ENCODE measurements around the gene WNT5A. TPM values are rescaled to one million over a fixed set of nuclear protein-coding genes. Genes with fewer than 3 reads are reported as not detected.

The WNT5A gene
- total and polyA plus RNA-seq, 2 donors = 7.1 to 23.2 TPM

DNA sequence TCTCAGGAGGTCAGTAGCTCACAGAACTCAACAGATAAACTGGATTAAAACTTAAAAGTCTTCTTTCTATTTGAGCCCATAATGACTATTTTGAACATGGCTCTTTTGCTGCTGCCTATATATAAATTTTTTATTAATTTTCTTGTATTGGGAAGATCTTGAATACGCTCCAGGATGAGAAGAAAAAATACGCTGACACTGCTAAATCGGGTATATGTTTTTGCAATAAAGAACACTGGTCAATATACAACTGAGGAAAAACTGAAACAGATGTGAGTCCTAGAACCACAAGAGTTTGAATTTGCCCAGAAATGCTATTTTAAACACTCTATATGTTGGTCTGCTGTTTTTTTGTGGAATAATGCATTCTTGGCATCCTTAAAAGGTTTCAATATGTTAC, 20.6 kb downstream of the WNT5A start:
- Histone ChIP-seq H3K4me1 (ENCODE audit: insufficient read depth) (no peaks in the 10 kb centered on the region), H3K27ac (ENCODE audit: low read depth) (no peak overlapping the region), H3K4me3 (ENCODE audit: low read depth, low read length) (no peak overlapping the region), H3K36me3 (ENCODE audit: insufficient read depth) (no peaks in the 10 kb centered on the region)
- 87% methylated on average over 3 of the region's 3 CpGs for WGBS
- no peak for DNase-seq (ENCODE audit: extremely low spot score)

DNA sequence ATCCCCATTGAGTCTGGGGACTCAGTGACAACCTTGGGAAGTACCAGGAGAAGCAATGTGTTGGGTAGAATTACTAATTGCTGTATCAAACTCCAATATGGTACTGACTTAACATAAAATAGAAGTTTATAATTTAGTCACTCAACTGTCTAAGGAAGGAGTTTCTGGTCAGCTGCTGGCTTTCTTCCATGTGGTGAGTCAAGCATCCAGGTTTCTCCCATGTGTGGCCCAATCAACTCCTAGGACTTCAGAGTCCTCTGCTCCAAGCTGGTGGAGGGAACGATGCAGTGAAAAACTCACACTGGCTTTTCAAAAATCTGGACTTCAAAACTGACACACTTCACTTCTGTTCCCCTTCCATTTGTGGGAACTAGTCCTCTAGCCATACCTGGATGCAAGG, 25.2 kb downstream of the WNT5A start:
- Histone ChIP-seq H3K27ac (ENCODE audit: low read depth) (no peak overlapping the region), H3K36me3 (ENCODE audit: insufficient read depth) (no peaks in the 10 kb centered on the region), H3K4me1 (ENCODE audit: insufficient read depth) (no peaks in the 10 kb centered on the region), H3K4me3 (ENCODE audit: low read depth, low read length) (no peak overlapping the region)
- DNase-seq (ENCODE audit: extremely low spot score) = no peak
- 96% methylated on average over 1 of the region's 1 CpG for WGBS

DNA sequence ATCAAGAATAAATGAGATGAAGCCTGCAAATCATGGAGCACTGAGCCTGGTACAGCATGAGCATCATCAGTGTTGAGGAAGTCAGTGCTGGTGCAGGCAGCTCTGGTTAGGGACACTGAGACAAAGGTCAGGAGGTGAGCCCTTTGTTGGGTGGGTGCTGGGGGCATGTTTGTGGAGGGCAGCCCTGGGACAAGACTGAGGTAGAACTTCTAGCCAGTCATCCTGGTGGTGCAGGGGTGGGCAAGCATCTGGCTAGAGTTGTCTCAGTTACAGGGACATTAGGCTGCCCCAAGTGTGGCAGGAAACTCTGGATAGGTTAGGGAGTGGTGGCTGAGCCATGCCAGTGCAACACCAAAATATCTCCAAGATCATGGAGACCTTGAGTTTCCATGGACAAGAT, 27.3 kb downstream of the WNT5A start:
- Histone ChIP-seq H3K36me3 (ENCODE audit: insufficient read depth) (no peaks in the 10 kb centered on the region), H3K27ac (ENCODE audit: low read depth) (no peak overlapping the region), H3K4me1 (ENCODE audit: insufficient read depth) (no peaks in the 10 kb centered on the region), H3K4me3 (ENCODE audit: low read depth, low read length) (no peak overlapping the region)
- DNase-seq (ENCODE audit: extremely low spot score) = no peak

DNA sequence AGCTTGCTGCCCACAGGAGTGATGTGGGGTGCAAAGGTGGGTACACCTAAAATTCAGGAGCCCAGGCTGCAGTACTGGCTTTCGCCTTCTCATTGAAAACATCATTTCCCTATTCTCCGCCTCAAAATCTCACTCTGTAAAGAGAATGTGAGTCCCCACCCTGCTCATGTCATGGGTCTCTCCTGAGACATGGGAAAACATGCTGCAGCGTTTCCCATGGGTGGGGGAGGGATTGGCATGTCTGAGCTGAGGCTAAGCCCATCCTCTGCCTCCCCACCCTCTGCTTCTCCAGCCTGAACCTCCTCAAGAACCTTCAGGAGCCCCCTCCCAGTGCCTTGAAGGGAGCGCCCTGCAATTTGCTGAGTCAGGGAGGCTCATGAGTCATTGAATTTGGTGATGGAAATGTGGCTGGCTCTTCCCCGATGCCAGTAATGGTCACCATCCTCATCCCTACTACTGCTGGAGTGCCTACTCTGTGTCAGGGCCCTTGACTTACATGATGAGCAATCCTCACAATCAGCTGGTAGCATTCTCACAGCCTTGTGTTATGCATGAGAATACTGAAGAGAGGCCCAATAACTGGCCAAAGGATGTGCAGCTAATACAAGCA, 28.8 kb downstream of the WNT5A start:
- no peak for DNase-seq (ENCODE audit: extremely low spot score)
- 68% methylated on average over 5 of the region's 5 CpGs for WGBS
- H3K36me3 ChIP-seq (ENCODE audit: insufficient read depth) = no peaks in the 10 kb centered on the region
- no peak overlapping the region for H3K4me3 ChIP-seq (ENCODE audit: low read depth, low read length)
- H3K27ac ChIP-seq (ENCODE audit: low read depth) = no peak overlapping the region
- no peaks in the 10 kb centered on the region for H3K4me1 ChIP-seq (ENCODE audit: insufficient read depth)

DNA sequence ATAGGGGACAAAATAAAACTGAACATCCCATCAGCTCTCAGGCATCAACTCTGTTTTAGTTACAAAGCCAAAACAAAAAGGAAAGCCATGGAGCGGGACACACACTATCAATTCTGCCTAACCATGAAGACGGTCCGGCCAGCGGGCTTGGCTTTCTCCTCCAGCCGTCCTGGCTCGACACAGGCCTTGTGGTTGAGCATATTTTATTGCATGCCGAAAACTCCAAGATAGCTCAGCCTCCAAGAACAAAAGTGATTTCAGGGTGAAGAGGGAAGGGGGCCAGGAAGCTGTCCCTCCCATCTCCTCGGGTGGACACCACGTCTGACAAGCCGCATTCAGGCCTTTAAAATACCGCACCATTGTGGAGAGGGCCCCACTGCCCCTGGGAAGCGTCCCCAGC, 31.2 kb downstream of the WNT5A start:
- Histone ChIP-seq H3K27ac (ENCODE audit: low read depth) (no peak overlapping the region), H3K4me1 (ENCODE audit: insufficient read depth) (no peaks in the 10 kb centered on the region), H3K4me3 (ENCODE audit: low read depth, low read length) (no peak overlapping the region), H3K36me3 (ENCODE audit: insufficient read depth) (no peaks in the 10 kb centered on the region)
- DNase-seq (ENCODE audit: extremely low spot score) = no peak
- WGBS = 75% methylated on average over 12 of the region's 12 CpGs

DNA sequence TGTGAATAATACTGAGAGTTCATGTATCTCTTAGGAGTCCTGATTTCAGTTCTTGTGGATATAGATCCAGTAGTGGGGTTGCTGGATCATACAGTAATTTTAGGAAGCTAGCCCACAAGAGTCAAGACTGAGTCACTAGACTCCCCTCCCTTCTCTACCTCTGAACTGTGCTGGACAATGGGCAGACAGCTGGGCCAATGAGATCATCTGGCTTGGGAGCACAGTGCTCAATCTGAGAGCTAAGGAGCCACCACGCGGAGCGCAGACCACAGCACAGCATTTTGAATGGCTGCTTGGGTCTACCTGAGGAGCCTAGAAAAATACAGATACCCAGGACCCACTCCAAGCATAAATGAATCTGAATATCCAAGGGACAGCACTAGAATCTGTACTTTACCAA, 32.5 kb downstream of the WNT5A start:
- Histone ChIP-seq H3K36me3 (ENCODE audit: insufficient read depth) (no peaks in the 10 kb centered on the region), H3K27ac (ENCODE audit: low read depth) (no peak overlapping the region), H3K4me3 (ENCODE audit: low read depth, low read length) (no peak overlapping the region), H3K4me1 (ENCODE audit: insufficient read depth) (no peaks in the 10 kb centered on the region)
- 49% methylated on average over 3 of the region's 3 CpGs for WGBS
- no peak for DNase-seq (ENCODE audit: extremely low spot score)

DNA sequence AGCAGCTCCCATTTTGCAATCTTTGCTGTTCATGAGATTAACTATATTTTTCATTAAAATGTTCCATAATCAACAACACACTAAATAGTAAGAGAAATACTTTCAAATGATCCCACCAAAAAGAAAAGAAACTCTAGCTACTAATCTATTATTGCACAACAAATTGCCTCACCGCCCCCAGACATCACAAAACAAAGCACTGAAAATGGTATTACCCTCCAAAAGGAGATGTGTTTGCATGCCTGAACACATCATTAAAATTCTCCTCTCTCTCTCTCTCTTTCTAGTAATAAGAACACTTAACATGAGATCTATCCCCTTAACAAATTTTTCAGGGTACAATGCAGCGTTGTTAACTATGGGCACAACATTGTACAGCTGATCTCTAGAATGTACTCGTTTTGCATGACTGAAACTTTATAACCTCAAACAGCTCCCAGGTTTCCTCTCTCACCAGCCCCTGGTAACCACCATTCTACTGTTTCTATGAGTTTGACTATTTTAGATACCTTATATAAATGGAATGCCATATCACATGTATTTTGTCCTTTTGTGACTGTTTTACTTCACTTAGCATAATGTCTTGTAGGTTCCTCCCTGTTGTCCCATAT, 33.1 kb downstream of the WNT5A start:
- no peaks in the 10 kb centered on the region for H3K36me3 ChIP-seq (ENCODE audit: insufficient read depth)

DNA sequence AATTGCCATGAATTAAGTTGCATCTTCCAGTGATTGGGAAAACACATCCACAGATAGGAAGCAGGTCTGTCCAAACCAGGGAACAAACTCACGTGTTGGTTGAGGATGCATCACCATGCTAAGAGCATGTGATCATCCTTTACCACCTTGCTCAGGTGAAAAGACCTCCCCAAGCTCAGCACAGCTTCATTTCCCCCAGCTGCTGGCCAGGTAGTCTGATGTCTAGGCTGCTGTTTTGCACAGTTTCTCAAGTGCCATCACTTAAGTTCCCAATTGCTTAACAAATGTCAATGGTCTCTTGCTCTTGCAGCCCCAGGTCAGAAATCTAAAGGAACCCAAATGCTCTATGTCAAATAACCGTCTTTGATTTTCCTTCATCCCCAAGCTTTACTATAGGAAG, 34.2 kb downstream of the WNT5A start:
- no peak overlapping the region for H3K27ac ChIP-seq (ENCODE audit: low read depth)
- H3K4me3 ChIP-seq (ENCODE audit: low read depth, low read length) = no peak overlapping the region
- WGBS = 78% methylated on average over 2 of the region's 2 CpGs
- H3K4me1 ChIP-seq (ENCODE audit: insufficient read depth) = no peaks in the 10 kb centered on the region
- no peak for DNase-seq (ENCODE audit: extremely low spot score)
- H3K36me3 ChIP-seq (ENCODE audit: insufficient read depth) = no peaks in the 10 kb centered on the region

More for the DNA sequence above, 33.1 kb downstream of the WNT5A start:
- no peaks in the 10 kb centered on the region for H3K4me1 ChIP-seq (ENCODE audit: insufficient read depth)
- H3K27ac ChIP-seq (ENCODE audit: low read depth) = no peak overlapping the region
- WGBS = 71% methylated on average over 3 of the region's 3 CpGs
- H3K4me3 ChIP-seq (ENCODE audit: low read depth, low read length) = no peak overlapping the region
- DNase-seq (ENCODE audit: extremely low spot score) = no peak

DNA sequence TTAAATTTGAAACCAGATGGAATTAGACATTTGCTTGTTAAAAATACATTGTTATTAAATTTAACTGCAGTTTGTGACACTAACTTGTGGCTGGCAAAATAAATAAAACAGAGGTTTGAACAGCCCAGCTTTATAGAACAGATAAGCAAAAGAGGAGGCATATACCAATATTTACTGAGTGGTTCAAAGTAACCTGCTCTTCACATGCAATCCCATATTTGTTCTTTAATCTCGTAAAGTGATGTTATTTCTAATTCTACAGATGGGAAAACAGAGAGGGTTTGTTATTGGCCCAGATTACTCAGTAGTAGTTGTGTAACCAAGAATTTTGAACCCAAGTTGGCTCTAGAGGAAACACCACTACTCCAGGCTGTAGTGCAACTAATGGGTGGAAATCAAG, 37.6 kb downstream of the WNT5A start:
- WGBS = 67% methylated on average over 1 of the region's 1 CpG
- Histone ChIP-seq H3K4me1 (ENCODE audit: insufficient read depth) (no peaks in the 10 kb centered on the region), H3K4me3 (ENCODE audit: low read depth, low read length) (no peak overlapping the region), H3K36me3 (ENCODE audit: insufficient read depth) (no peaks in the 10 kb centered on the region), H3K27ac (ENCODE audit: low read depth) (no peak overlapping the region)
- no peak for DNase-seq (ENCODE audit: extremely low spot score)

DNA sequence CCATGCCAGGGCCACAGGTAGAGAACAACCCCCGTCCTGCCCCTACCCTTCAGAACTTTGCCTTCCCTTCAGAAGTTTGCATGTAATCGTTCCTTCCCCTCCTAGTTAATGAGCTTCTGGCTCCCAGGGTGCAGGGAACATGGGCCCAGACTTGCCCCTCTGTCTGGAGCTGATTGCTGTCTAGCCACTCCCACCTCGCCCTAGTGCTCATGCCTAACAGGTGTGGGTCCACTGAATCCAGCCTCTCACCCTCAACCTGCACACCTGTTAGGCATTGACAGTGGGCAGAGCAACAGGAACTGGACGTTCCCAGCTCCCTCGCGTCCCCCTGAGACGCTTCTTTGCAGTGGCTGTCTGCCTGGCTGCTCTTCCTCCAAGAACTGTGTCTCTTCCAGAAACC, 40.3 kb downstream of the WNT5A start:
- H3K4me1 ChIP-seq (ENCODE audit: insufficient read depth) = no peaks in the 10 kb centered on the region
- no peak overlapping the region for H3K4me3 ChIP-seq (ENCODE audit: low read depth, low read length)
- no peak overlapping the region for H3K27ac ChIP-seq (ENCODE audit: low read depth)
- 60% methylated on average over 7 of the region's 7 CpGs for WGBS
- no peak for DNase-seq (ENCODE audit: extremely low spot score)
- no peaks in the 10 kb centered on the region for H3K36me3 ChIP-seq (ENCODE audit: insufficient read depth)

DNA sequence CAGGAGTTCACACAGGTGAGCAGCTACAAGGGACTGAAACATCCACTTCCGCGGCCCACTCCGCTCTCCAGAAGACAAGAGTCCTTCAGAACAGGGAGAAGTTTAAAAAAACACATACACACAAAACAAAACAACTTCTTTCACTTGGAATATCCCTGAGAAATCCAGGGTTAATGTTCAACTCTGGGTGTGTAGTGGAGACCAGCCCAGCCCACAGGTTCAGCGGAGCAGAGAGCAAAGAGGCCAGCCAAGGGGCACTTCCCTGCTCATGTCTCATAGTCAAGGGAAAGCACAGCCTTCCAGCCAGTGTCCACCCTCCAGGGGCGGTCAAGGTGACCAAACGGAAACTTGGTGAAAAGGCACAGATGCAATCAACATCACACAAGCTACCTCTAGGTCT, 41.6 kb downstream of the WNT5A start:
- Histone ChIP-seq H3K27ac (ENCODE audit: low read depth) (no peak overlapping the region), H3K4me3 (ENCODE audit: low read depth, low read length) (no peak overlapping the region), H3K36me3 (ENCODE audit: insufficient read depth) (no peaks in the 10 kb centered on the region), H3K4me1 (ENCODE audit: insufficient read depth) (no peaks in the 10 kb centered on the region)
- WGBS = 77% methylated on average over 6 of the region's 6 CpGs
- DNase-seq (ENCODE audit: extremely low spot score) = no peak

DNA sequence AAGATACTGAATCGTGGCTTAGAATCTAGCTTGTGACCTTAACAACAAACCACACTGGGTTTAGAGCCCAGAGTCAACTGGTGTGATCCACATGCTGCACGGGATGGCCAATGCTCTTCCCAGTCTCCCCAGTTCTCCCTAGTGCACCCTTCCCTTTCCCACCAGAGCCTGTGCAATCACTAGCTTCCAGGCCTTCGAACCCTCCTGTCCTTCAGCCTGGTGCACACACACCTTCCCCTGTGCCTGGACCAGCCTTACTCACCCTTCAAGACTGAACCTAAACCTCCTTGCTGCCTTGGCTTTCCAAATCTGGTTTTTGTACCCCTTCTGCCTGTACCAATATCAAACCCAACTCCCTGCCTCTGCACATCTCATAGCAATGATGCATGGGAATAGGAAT, 43.8 kb downstream of the WNT5A start:
- Histone ChIP-seq H3K27ac (ENCODE audit: low read depth) (no peak overlapping the region), H3K4me3 (ENCODE audit: low read depth, low read length) (no peak overlapping the region), H3K36me3 (ENCODE audit: insufficient read depth) (no peaks in the 10 kb centered on the region), H3K4me1 (ENCODE audit: insufficient read depth) (no peaks in the 10 kb centered on the region)
- DNase-seq (ENCODE audit: extremely low spot score) = no peak
- WGBS = 86% methylated on average over 3 of the region's 3 CpGs

DNA sequence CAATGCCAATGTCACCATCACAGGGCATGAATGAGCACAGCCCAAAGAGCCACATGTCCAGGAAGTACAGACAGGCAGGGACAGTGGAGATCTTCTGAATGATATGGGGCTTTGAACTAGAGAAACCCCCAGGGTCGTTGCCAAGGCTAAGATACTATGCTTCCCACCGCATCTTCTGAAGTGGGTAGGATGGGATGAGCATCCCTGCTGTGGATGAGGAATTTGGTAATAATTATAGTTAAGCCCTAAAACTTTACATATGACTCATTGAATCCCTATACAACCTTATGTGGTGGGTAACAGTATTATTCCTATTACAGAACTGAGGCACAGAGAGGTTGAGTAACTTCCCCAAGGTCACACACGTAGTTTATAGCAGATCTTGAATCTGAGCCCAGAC, 44.2 kb downstream of the WNT5A start:
- no peak for DNase-seq (ENCODE audit: extremely low spot score)
- H3K4me3 ChIP-seq (ENCODE audit: low read depth, low read length) = no peak overlapping the region
- 71% methylated on average over 3 of the region's 3 CpGs for WGBS
- no peak overlapping the region for H3K27ac ChIP-seq (ENCODE audit: low read depth)
- H3K36me3 ChIP-seq (ENCODE audit: insufficient read depth) = no peaks in the 10 kb centered on the region
- H3K4me1 ChIP-seq (ENCODE audit: insufficient read depth) = no peaks in the 10 kb centered on the region

DNA sequence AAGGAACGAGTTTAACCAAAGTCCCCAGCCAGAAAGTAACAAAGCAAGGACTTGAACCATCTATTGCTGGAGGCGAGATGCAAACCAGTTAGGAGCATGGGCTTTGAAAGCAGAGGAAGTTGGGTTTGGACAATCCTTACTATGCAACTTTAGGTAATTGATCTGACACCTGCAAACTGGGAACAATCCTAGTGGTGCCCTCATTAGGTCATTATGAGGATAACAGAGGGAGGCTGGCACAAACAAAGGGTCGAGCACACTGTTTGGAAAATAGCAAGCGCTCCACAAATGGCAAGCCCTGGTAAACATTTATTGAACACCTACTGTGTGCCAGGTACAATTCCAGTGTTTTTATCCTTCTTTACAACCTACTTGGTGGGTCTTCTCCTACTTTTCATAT, 45.6 kb downstream of the WNT5A start:
- DNase-seq (ENCODE audit: extremely low spot score) = no peak
- H3K36me3 ChIP-seq (ENCODE audit: insufficient read depth) = no peaks in the 10 kb centered on the region
- no peak overlapping the region for H3K27ac ChIP-seq (ENCODE audit: low read depth)
- WGBS = 89% methylated on average over 4 of the region's 4 CpGs
- H3K4me3 ChIP-seq (ENCODE audit: low read depth, low read length) = no peak overlapping the region
- no peaks in the 10 kb centered on the region for H3K4me1 ChIP-seq (ENCODE audit: insufficient read depth)
